ENCODE data around the gene SLC25A28. TPM values are rescaled to one million over a fixed set of nuclear protein-coding genes. Genes with fewer than 3 reads are reported as not detected.

The SLC25A28 gene, protein sequence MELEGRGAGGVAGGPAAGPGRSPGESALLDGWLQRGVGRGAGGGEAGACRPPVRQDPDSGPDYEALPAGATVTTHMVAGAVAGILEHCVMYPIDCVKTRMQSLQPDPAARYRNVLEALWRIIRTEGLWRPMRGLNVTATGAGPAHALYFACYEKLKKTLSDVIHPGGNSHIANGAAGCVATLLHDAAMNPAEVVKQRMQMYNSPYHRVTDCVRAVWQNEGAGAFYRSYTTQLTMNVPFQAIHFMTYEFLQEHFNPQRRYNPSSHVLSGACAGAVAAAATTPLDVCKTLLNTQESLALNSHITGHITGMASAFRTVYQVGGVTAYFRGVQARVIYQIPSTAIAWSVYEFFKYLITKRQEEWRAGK
- total RNA-seq = 13.5 and 19.8 TPM in 2 replicates

DNA sequence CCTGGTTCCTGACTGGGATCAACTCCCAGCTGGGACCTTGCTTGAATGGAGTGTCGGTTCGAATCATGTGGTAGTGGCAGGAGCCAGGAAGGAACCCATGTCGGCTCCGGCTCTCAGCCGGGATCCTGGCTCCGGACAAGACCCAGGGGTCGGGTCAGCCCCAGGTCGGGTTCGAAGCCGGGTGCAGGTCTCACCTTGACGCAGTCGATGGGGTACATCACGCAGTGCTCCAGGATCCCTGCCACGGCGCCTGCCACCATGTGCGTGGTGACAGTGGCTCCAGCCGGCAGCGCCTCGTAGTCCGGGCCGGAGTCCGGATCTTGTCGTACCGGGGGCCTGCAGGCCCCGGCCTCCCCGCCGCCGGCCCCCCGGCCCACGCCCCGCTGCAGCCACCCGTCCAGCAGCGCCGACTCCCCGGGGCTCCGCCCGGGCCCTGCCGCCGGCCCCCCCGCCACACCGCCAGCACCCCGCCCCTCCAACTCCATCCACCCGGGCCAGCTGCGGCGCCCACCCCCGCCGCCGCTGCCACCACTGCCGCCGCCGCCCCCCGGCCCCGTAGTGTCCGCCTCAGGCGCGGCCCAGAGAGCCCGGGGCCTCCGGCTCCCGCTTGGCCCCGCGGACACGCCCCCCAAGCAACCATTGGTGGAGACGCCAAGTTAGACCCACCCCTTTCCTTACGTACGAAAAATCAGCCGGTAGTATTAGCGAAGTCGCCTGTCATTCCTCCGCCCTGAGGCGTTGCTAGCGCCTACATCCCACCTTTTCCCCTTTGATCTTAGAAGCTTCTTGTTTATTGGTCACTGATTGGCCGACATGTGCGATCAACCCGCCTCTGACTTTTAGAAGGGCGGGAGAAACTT is at the start of gene SLC25A28:
Gene SLC25A28 (minus strand): TSS at position 589 of the 860 bp plus-strand sequence. CDS start 104 bp downstream, at position 485.

DNA sequence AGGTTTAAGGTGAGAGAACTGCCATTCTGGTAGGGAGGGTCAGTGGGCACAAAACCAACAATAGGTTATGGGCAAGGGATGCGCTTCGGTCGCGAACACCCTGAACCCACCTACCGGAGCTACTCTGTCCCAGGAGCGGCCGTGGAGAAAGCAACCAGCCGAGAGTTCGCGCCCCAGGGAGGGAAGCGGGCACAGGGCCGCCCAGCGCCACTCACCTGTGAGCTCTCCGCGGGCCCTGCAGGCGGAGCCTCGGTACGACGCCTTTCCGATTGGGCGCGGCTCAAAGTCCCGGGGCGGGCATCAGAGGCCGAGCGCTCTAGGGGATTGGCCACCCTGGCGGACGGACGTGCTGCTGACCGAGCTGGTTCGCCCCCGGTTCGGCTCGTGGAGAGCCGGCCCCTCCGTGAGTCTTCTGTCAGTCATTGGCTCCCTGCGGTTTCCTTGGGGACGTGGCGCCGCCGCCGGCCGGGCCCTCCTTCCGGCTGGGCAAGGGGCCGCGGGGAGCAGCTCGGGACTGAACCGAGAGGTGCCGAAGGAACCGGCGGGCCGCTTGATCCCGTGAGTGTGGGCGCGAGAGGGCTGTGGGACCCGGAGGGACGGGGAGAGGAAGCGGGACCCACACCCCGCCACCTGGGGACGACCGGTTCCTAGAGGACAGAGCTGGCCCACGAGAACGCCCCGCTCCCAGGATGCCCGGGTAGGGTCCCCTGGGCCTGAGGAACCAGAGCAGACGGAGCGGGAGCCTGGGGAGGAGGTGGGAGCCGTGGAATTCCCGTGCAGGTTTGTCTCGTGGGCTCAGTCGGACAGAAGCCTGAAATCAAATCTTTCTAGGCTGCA is 39.0 kb upstream of the SLC25A28 start, which contains the start of gene ENTPD7:
Gene ENTPD7 (plus strand): TSS at position 479 of the 837 bp plus-strand sequence. CDS start 448 bp downstream, outside the sequence.

Small RNA genes within 50 kb of the gene (small RNA-seq; reads per million reads assigned to genes)
- not detected for gene AL133353.1

Other genes starting within 250 kb of the SLC25A28 start
- gene GOT1, start 189.8 kb downstream of the SLC25A28 start, total RNA-seq = 19.8 and 27.6 TPM in 2 replicates
- not detected in 2 replicates for gene NKX2-3, start 87.5 kb downstream of the SLC25A28 start, total RNA-seq
- 8.5 and 13.9 TPM in 2 replicates for gene ENTPD7, start 39.1 kb upstream of the SLC25A28 start, total RNA-seq
- gene COX15, start 111.7 kb upstream of the SLC25A28 start, total RNA-seq = 34.9 and 47.3 TPM in 2 replicates
- gene CUTC, start 111.8 kb upstream of the SLC25A28 start, total RNA-seq = 19.0 and 25.7 TPM in 2 replicates
- 12.1 and 22.7 TPM in 2 replicates for gene ABCC2, start 162.2 kb upstream of the SLC25A28 start, total RNA-seq

Data from subcutaneous preadipocyte (primary cell).